ENCODE results near the gene SH3PXD2A. TPM values are rescaled to one million over a fixed set of nuclear protein-coding genes. Genes with fewer than 3 reads are reported as not detected.
"Not testable (repeated sequence)": the region's sequence is repeated elsewhere in the genome, so short reads cannot be mapped to it uniquely, and the experiment has no call there.

The SH3PXD2A gene
- total RNA-seq, 1 donor from 2014 or later, result 19.3 TPM

- intact Hi-C loops (cut with micrococcal nuclease), result loop anchor here (1.0 to 2.0 kb wide), 6 partner anchors 14 to 348 kb away; partner anchors contain the start of gene SH3PXD2A
Measured at GRCh38 chr10:103772846-103773245, 82.5 kb downstream of the SH3PXD2A start.

GRCh38 chr10:103772096-103772845 lies 83.1 kb downstream of the SH3PXD2A start:
- intact Hi-C loops (cut with micrococcal nuclease), result loop anchor here (1.0 to 2.0 kb wide), 6 partner anchors 13 to 349 kb away; partner anchors contain the start of gene SH3PXD2A

GRCh38 chr10:103770139-103770538 lies 85.2 kb downstream of the SH3PXD2A start:
- intact Hi-C loops (cut with micrococcal nuclease), result no loop called here

- intact Hi-C loops (cut with micrococcal nuclease), result no loop called here
Measured at GRCh38 chr10:103769176-103769575, 86.2 kb downstream of the SH3PXD2A start.

GRCh38 chr10:103768345-103768744 lies 87.0 kb downstream of the SH3PXD2A start:
- intact Hi-C loops (cut with micrococcal nuclease), result no loop called here

- intact Hi-C loops (cut with micrococcal nuclease), result no loop called here
Measured at GRCh38 chr10:103767756-103768155, 87.6 kb downstream of the SH3PXD2A start.

GRCh38 chr10:103766751-103767505 lies 88.4 kb downstream of the SH3PXD2A start:
- intact Hi-C loops (cut with micrococcal nuclease), result no loop called here

GRCh38 chr10:103765981-103766380 lies 89.4 kb downstream of the SH3PXD2A start:
- intact Hi-C loops (cut with micrococcal nuclease), result no loop called here

- intact Hi-C loops (cut with micrococcal nuclease), result no loop called here
Measured at GRCh38 chr10:103765168-103765567, 90.2 kb downstream of the SH3PXD2A start.

GRCh38 chr10:103764296-103765088 lies 90.9 kb downstream of the SH3PXD2A start:
- intact Hi-C loops (cut with micrococcal nuclease), result no loop called here

- intact Hi-C loops (cut with micrococcal nuclease), result no loop called here
Measured at GRCh38 chr10:103763374-103764202, 91.8 kb downstream of the SH3PXD2A start.

- intact Hi-C loops (cut with micrococcal nuclease), result no loop called here
Measured at GRCh38 chr10:103762916-103763315, 92.5 kb downstream of the SH3PXD2A start.

GRCh38 chr10:103762162-103762561 lies 93.2 kb downstream of the SH3PXD2A start:
- intact Hi-C loops (cut with micrococcal nuclease), result no loop called here

GRCh38 chr10:103761075-103761920 lies 94.1 kb downstream of the SH3PXD2A start:
- intact Hi-C loops (cut with micrococcal nuclease), result no loop called here

- intact Hi-C loops (cut with micrococcal nuclease), result not testable (repeated sequence)
Measured at GRCh38 chr10:103760233-103760632, 95.1 kb downstream of the SH3PXD2A start.

GRCh38 chr10:103759100-103759781 lies 96.1 kb downstream of the SH3PXD2A start:
- intact Hi-C loops (cut with micrococcal nuclease), result loop anchor here (1.0 to 10.0 kb wide), 9 partner anchors 11 to 596 kb away; partner anchors contain the start of genes CFAP43, CFAP58 and SFR1

- intact Hi-C loops (cut with micrococcal nuclease), result loop anchor here (1.0 to 10.0 kb wide), 8 partner anchors 13 to 597 kb away; partner anchors contain the start of genes CFAP43, CFAP58 and SFR1
Measured at GRCh38 chr10:103758294-103758681, 97.1 kb downstream of the SH3PXD2A start.

GRCh38 chr10:103757531-103758293 lies 97.7 kb downstream of the SH3PXD2A start:
- intact Hi-C loops (cut with micrococcal nuclease), result loop anchor here (1.0 to 10.0 kb wide), 8 partner anchors 13 to 597 kb away; partner anchors contain the start of genes CFAP43, CFAP58 and SFR1

All from T-helper 1 cell treated with Interleukin-12 subunit alpha and Interleukin-12 subunit beta and Interleukin-4 antibody, amounts not matched to agents 30 ng/mL and 1 ng/mL, for 36 hours (primary cell).